Adipocyte (in vitro differentiated cells): ENCODE measurements around the gene MSGN1.

Experiments
- DNase-seq: peaks from one replicate; pipeline ENCODE4 v3.0.0-alpha.2; 2015; ENCODE audit warnings: low read depth
- H3K27me3 ChIP-seq: replicated peaks from 2 replicates; pipeline ENCODE4 v1.7.0; 2013; ENCODE audit warnings: mild to moderate bottlenecking, low read length, moderate library complexity; ENCODE audit not compliant: control insufficient read depth, insufficient read depth
- H3K36me3 ChIP-seq: 2 replicates; pipeline ENCODE4 v1.7.0; 2013; ENCODE audit warnings: low read length, mild to moderate bottlenecking, moderate library complexity; ENCODE audit not compliant: control insufficient read depth, insufficient read depth, severe bottlenecking
- H3K4me1 ChIP-seq: 2 replicates; pipeline ENCODE4 v1.7.0; 2013; ENCODE audit warnings: mild to moderate bottlenecking, low read length, moderate library complexity; ENCODE audit not compliant: control insufficient read depth, insufficient read depth
- H3K4me3 ChIP-seq: 2 replicates; pipeline ENCODE4 v1.7.0; 2013; ENCODE audit warnings: mild to moderate bottlenecking, low read length, moderate library complexity
- H3K9ac ChIP-seq: 2 replicates; pipeline ENCODE4 v1.7.0; 2013; ENCODE audit warnings: mild to moderate bottlenecking, low read length, moderate library complexity
- H3K9me3 ChIP-seq: 2 replicates; pipeline ENCODE4 v1.7.0; 2013; ENCODE audit warnings: mild to moderate bottlenecking, low read length, moderate library complexity; ENCODE audit not compliant: control insufficient read depth

Gene MSGN1

DNA sequence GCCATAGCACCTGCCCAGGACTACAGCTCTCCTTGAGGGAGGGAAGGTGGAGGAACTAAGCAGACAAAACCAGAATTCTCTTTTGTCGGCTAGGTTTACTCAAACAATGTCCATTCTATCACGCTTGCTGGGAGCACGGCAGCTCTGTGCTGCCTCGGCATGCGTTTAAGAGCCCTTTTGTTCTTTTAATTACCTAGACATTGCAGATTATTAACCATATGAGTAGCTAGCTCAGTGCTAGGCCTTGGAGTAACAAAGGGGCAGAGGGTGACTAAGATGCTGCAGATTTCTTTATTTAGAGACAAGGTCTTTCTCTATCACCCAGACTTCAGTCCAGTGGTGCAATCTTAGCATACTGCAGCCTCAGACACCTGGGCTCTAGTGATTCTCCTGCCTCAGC lies 11.1 kb downstream of the MSGN1 start:
- Histone ChIP-seq H3K4me1 (peaks cover 2% of the 10 kb centered on the region), H3K4me3 (no peak overlapping the region), H3K27me3 (peaks cover 15% of the 10 kb centered on the region), H3K9ac (no peak overlapping the region), H3K36me3 (no peaks in the 10 kb centered on the region), H3K9me3 (no peaks in the 10 kb centered on the region)
- DNase-seq = no peak

- Histone ChIP-seq H3K27me3 (peaks cover 15% of the 10 kb centered on the region), H3K36me3 (no peaks in the 10 kb centered on the region), H3K4me1 (peaks cover 2% of the 10 kb centered on the region), H3K9ac (no peak overlapping the region), H3K4me3 (no peak overlapping the region), H3K9me3 (no peaks in the 10 kb centered on the region)
- no peak for DNase-seq
Measured at GRCh38 chr2:17827785-17828184, 11.5 kb downstream of the MSGN1 start.

DNA sequence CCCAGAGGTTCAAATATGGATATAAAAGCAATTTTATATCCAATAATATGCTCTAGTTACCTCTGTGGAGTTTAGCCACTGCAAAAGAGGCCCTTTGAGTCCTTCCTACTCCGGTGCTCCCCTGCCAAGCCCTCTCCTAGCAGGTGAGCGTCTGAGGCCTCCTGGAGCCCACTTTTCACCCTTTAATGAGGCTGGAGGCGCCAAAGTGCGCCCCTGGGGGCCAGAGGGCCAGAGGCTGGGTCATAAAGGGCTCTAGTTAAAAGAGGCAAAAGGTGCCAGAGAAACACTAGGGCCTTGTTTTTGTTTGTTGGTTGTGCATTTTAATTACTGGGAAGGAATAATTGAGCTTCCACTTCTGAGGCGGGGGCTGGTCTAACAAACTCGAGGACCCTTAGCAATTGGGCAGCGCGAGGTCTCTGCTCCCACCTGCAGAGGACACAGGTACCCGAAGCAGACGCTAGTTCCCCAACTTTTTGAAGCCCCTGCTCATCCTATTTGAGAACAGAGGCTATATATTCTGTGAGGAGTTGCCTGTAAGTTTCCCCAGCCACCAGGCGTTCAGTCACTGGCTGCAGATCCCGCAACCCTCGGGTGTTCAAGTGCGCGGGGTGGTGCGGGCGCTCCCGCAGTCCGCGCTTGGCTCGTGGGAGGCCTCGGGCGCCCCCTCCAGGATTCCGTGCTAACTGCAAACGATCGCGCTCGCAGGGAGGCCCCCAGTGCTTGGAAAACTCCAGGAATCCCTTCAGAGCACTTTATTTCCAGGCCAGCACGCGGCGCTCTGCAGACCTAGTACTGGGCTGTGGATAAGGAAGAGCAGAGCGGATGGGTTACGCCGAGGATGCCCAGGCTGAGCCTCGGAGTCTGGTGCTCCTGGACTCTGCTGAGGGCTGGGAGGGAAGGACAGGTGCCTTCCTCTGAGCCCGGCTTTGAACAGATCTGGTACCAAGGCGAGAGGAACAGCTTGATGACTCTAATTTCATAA lies 14.1 kb downstream of the MSGN1 start:
- Histone ChIP-seq H3K9ac (no peak overlapping the region), H3K4me1 (peaks cover 2% of the 10 kb centered on the region), H3K27me3 (peaks cover 15% of the 10 kb centered on the region), H3K9me3 (no peaks in the 10 kb centered on the region), H3K4me3 (peak overlapping the region; percentile 38), H3K36me3 (no peaks in the 10 kb centered on the region)
- DNase-seq = peak; percentile 84

DNA sequence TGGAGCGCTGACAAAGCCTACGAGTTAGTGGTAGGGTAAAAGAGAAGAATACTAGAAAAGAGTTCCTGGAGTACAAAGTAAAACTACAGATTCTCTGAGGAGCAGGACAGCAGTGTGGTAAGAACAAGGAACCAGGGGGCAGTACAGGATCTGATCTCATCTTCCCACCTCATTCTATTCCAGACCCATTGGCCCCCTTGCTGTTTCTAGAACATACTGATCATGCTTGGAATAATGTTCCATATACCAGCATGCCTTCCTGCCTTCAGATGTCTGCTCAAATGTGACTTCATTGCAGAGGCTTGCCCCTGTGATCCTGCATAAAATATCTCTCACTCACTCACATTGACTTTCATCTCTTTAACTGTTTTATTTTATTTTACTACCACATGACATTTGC lies 19.3 kb downstream of the MSGN1 start:
- Histone ChIP-seq H3K9ac (no peak overlapping the region), H3K36me3 (no peaks in the 10 kb centered on the region), H3K4me3 (no peak overlapping the region), H3K9me3 (no peaks in the 10 kb centered on the region), H3K27me3 (peaks cover 8% of the 10 kb centered on the region), H3K4me1 (no peaks in the 10 kb centered on the region)
- DNase-seq = peak; percentile 22

DNA sequence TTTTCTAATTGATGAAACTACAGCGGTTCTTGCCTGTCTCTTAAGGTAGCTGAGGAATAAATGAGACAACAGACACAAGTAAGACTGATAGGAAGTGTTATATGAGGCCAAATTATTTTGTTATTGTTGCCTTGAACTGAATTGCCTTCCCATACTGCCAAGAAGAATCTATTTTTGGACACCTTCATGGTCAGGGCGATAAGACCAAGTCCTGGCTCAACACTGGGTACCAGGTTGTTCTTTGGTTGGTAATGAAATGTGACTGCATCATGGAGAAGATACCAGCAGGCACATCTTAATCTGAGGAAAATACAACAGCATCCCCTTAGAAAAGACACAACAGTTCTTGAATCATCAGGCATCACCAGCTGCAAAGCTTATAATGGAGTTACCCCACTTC lies 23.7 kb downstream of the MSGN1 start:
- Histone ChIP-seq H3K27me3 (peaks cover 18% of the 10 kb centered on the region), H3K36me3 (no peaks in the 10 kb centered on the region), H3K4me3 (no peak overlapping the region), H3K9ac (no peak overlapping the region), H3K9me3 (no peaks in the 10 kb centered on the region), H3K4me1 (no peaks in the 10 kb centered on the region)
- no peak for DNase-seq

GRCh38 chr2:17843457-17843856 lies 27.2 kb downstream of the MSGN1 start:
- peaks cover 26% of the 10 kb centered on the region for H3K27me3 ChIP-seq
- no peaks in the 10 kb centered on the region for H3K4me1 ChIP-seq
- DNase-seq = no peak
- H3K9ac ChIP-seq = no peak overlapping the region
- H3K36me3 ChIP-seq = no peaks in the 10 kb centered on the region
- H3K9me3 ChIP-seq = no peaks in the 10 kb centered on the region
- H3K4me3 ChIP-seq = no peak overlapping the region

GRCh38 chr2:17845806-17846205 lies 29.5 kb downstream of the MSGN1 start:
- H3K4me1 ChIP-seq = no peaks in the 10 kb centered on the region
- no peak overlapping the region for H3K4me3 ChIP-seq
- H3K36me3 ChIP-seq = no peaks in the 10 kb centered on the region
- DNase-seq = no peak
- peaks cover 29% of the 10 kb centered on the region for H3K27me3 ChIP-seq
- no peaks in the 10 kb centered on the region for H3K9me3 ChIP-seq
- H3K9ac ChIP-seq = no peak overlapping the region

DNA sequence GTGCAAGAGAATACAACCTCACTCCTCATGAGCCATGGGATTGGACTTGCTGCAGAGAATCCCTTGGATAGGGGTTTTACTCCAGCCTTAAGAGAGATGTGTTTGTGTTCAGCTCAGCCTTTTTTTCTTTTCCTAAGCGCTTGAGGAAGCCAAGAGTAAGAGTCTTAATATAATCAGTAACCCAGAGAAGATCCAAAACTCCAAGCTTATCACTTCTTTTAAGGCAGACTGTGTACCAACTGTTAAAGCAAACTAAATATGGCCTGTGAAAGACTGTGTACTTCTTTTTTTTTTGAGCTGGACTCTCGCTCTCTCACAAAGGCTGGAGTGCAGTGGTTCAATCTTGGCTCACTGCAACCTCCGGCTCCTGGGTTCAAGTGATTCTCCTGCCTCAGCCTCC lies 30.4 kb downstream of the MSGN1 start:
- Histone ChIP-seq H3K9me3 (no peaks in the 10 kb centered on the region), H3K4me1 (no peaks in the 10 kb centered on the region), H3K4me3 (no peak overlapping the region), H3K9ac (no peak overlapping the region), H3K36me3 (no peaks in the 10 kb centered on the region), H3K27me3 (peaks cover 25% of the 10 kb centered on the region)
- no peak for DNase-seq

DNA sequence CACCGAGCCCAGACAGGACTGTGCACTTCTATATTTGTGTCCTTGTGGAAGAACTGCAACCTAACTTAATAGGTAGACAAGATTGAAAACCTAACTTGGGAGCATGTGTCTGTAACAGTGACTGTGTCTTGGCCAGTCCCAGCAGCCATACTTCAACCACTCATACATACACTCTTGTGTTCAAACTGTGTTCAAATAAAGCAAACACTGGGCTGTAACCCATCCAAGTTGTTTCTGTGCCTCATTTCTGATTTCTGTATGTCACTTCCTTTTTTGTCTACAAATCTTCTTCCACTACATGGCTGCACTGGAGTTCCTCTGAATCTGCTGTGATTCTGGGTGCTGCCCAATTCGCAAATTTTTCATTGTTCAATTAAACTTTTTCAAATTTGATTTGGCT lies 31.0 kb downstream of the MSGN1 start:
- Histone ChIP-seq H3K9ac (no peak overlapping the region), H3K4me1 (no peaks in the 10 kb centered on the region), H3K27me3 (peaks cover 25% of the 10 kb centered on the region), H3K4me3 (no peak overlapping the region), H3K9me3 (no peaks in the 10 kb centered on the region), H3K36me3 (no peaks in the 10 kb centered on the region)
- no peak for DNase-seq

- Histone ChIP-seq H3K9me3 (no peaks in the 10 kb centered on the region), H3K9ac (no peak overlapping the region), H3K4me1 (no peaks in the 10 kb centered on the region), H3K36me3 (no peaks in the 10 kb centered on the region), H3K4me3 (no peak overlapping the region), H3K27me3 (peaks cover 24% of the 10 kb centered on the region)
- DNase-seq = no peak
Measured at GRCh38 chr2:17849275-17849674, 33.0 kb downstream of the MSGN1 start.

DNA sequence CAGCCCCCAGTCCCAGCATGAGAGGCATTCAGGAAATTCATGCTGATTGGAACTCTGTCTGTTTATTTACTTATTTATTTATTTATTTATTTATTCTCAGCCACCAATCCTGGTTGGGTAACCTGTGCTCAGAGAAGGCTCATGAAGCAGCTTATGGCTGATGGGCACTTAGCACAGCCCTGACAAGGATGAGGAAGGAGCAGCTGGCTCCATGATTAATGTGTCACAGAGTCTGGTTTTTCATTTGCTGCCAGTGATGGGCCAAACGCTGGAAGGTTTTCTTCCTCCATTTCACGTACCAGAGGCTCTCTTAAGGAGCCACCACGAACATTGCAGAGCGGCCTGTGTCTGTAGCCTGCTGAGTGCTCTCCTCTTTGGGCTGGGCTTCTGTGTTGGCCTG lies 33.9 kb downstream of the MSGN1 start:
- Histone ChIP-seq H3K27me3 (peaks cover 29% of the 10 kb centered on the region), H3K36me3 (no peaks in the 10 kb centered on the region), H3K4me3 (no peak overlapping the region), H3K9ac (no peak overlapping the region), H3K4me1 (no peaks in the 10 kb centered on the region), H3K9me3 (no peaks in the 10 kb centered on the region)
- no peak for DNase-seq
